GM12801 (cell line): Measurements from ENCODE around the gene MICAL3.

Experiments
- TF ChIP-seq, protein P1 (sequence below): IDR thresholded peaks from one replicate; pipeline ENCODE4 v1.5.1; 2011; ENCODE audit warnings: control low read depth; ENCODE audit not compliant: insufficient read length; ENCODE audit errors: extremely low read depth

Gene MICAL3

DNA sequence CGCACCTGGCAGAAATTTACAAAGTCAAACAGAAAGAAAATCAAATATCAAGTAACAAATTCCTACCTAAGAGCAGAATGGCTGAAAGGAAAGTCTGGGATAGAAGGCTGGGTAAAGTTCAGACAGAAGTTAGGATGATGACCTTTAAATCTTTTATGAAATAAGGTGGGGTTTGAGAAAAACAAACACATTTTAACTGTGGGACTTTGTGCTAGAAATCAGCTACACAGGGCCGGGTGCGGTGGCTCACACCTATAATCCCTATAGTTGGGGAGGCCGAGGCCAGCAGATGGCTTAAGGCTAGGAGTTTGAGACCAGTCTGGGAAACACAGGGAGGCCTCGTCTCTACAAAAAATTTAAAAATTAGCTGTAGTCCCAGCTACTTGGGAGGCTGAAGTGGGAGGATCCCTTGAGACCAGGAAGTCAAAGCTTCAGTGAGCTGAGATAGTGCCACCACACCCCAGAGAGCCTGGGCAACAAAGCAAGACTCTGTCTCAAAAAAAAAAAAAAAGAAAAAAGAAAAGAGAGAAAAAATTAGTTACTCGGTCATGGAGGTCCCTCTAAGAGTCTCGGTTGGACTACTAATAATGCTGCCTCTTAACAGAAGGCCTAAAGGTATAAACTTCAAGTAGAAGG, 130.3 kb downstream of the MICAL3 start:
- TF ChIP-seq, protein P1, sequence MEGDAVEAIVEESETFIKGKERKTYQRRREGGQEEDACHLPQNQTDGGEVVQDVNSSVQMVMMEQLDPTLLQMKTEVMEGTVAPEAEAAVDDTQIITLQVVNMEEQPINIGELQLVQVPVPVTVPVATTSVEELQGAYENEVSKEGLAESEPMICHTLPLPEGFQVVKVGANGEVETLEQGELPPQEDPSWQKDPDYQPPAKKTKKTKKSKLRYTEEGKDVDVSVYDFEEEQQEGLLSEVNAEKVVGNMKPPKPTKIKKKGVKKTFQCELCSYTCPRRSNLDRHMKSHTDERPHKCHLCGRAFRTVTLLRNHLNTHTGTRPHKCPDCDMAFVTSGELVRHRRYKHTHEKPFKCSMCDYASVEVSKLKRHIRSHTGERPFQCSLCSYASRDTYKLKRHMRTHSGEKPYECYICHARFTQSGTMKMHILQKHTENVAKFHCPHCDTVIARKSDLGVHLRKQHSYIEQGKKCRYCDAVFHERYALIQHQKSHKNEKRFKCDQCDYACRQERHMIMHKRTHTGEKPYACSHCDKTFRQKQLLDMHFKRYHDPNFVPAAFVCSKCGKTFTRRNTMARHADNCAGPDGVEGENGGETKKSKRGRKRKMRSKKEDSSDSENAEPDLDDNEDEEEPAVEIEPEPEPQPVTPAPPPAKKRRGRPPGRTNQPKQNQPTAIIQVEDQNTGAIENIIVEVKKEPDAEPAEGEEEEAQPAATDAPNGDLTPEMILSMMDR, result no peak

- TF ChIP-seq, protein P1, result no peak
Measured at GRCh38 chr22:17892376-17892775, 132.0 kb downstream of the MICAL3 start.

GRCh38 chr22:17891481-17892167, 132.7 kb downstream of the MICAL3 start:
- TF ChIP-seq, protein P1, result no peak

- TF ChIP-seq, protein P1, result no peak
Measured at GRCh38 chr22:17890892-17891291, 133.5 kb downstream of the MICAL3 start.

GRCh38 chr22:17890245-17890671, 134.1 kb downstream of the MICAL3 start:
- TF ChIP-seq, protein P1, result no peak

DNA sequence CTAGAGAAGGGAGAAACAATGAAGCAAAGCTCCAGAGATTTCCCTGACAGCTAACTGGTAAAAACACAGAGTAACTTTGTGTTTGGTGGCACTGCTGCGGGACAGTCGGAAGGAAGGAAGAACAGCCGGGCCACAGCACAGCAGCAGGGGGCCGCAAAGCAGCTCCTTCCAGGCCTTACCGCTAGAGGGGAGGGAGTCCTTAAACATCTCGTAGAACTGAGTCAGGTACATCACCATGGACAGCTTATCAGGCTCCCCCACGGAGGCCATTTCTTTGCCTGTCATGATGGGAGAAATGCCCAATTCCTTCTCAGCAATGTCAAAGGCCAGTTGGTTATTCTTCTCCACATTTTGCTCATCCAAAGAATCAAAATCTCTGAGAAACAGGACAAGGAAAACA, 135.5 kb downstream of the MICAL3 start:
- TF ChIP-seq, protein P1, result no peak

GRCh38 chr22:17888439-17888838, 135.9 kb downstream of the MICAL3 start:
- TF ChIP-seq, protein P1, result no peak
